ENCODE data around the gene DDX24. TPM values are rescaled to one million over a fixed set of nuclear protein-coding genes. Genes with fewer than 3 reads are reported as not detected.

DDX24 gene
- total and polyA plus RNA-seq, 2 of the 8 experiments (the other 6 are each of a cell fraction or from before 2014, with no cell fraction given): 89.0 to 201 TPM

DNA sequence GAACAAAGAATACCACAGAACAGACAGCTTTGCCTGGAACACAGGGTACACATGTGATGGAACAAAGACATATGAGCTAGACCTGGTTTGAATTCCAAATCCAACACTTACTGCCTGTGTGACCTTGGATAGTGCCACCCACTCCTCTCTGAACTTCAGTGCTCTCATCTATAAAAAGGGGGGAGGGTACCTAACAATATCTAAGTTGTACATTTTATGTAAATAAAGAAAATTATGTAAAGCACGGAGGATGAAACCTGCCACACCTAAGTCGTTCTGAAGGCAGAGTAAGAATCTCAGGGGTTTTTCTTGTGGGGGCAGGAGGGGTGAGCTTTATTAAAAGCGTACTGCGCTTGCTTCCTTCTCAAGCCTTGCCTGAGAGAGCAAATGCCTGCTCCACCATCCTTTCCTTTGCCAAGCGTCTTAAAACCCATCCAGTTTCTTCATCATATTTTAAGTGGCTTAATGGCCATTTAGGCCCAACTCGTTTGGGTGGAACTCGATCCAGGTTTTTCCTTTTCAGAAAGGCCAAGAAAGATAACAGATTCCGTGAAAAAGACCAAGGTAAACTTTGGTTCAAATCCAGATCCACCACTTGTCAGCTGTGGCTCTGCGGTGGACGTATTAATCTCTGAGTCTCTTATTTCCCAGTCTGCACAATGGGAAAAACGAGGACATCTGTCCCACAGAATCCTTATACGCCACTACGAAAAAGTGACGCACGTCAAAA is 946 bp downstream of the DDX24 start:
- no peak overlapping the region for H2BK20ac ChIP-seq (ENCODE audit: low read length)
- TF ChIP-seq SIN3A (conservative IDR thresholded peaks at IDR 0.05 in 1 of 2, IDR thresholded peaks at IDR 0.05 in 1 of 2; ENCODE audit: low read depth in 1 of 2, low read length in 2 of 2) (no peak), BCL11A (IDR thresholded peaks at IDR 0.05; ENCODE audit: low read depth in 2 of 2, low read length in 2 of 2) (no peak), ASH2L (IDR thresholded peaks at IDR 0.05; ENCODE audit: low read length) (no peak), RAD21 (IDR thresholded peaks at IDR 0.05 in 1 of 2, conservative IDR thresholded peaks at IDR 0.05 in 1 of 2; ENCODE audit: low read depth in 2 of 2, low read length in 2 of 2) (no peak), HDAC2 (IDR thresholded peaks at IDR 0.05; ENCODE audit: borderline replicate concordance in 1 of 2, low read depth in 2 of 2, low read length in 2 of 2) (no peak), KDM4A (IDR thresholded peaks at IDR 0.05; ENCODE audit: low read depth, low read length, severe bottlenecking) (no peak), SIX5 (IDR thresholded peaks at IDR 0.05; ENCODE audit: low read depth, low read length) (no peak), SRF (IDR thresholded peaks at IDR 0.05; ENCODE audit: low read depth, low read length) (no peak), HDAC6 (IDR thresholded peaks at IDR 0.05; ENCODE audit: low read depth, low read length) (no peak)
- TF ChIP-seq, protein P1, sequence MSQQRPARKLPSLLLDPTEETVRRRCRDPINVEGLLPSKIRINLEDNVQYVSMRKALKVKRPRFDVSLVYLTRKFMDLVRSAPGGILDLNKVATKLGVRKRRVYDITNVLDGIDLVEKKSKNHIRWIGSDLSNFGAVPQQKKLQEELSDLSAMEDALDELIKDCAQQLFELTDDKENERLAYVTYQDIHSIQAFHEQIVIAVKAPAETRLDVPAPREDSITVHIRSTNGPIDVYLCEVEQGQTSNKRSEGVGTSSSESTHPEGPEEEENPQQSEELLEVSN (IDR thresholded peaks at IDR 0.05): no peak

More for the DNA sequence above, 946 bp downstream of the DDX24 start:
- Histone ChIP-seq H3K23me2 (ENCODE audit: low read depth, low read length) (peaks cover 5% of the 10 kb centered on the region), H3K18ac (ENCODE audit: extremely low read depth, low read length) (no peak overlapping the region), H3K9ac (replicated peaks in 1 of 4; ENCODE audit: extremely low read depth in 1 of 4, low read depth in 3 of 4, low read length in 3 of 4) (peak overlapping the region in 3 of 4 experiments; percentile 73 to 81 (median 79); a peak in 6 of 7 replicates), H3K79me2 (ENCODE audit: control insufficient read depth in 1 of 2, insufficient read depth in 2 of 2, low read length in 2 of 2) (peaks cover 29 to 59% of the 10 kb centered on the region in 2 experiments), H4K20me1 (replicated peaks in 1 of 2; ENCODE audit: control insufficient read depth in 1 of 2, insufficient read depth in 2 of 2, low read length in 2 of 2) (peaks cover 10 to 14% of the 10 kb centered on the region in 2 experiments), H4K5ac (ENCODE audit: insufficient read length, low read depth, low read length) (no peak overlapping the region), H4K8ac (ENCODE audit: extremely low read depth, insufficient read depth, low read length) (no peak overlapping the region), H2AFZ (ENCODE audit: low read length) (no peak overlapping the region), H3K4ac (replicated peaks; ENCODE audit: insufficient read length, low read depth, low read length) (no peak overlapping the region), H3K79me1 (ENCODE audit: low read depth, low read length) (peaks cover 7% of the 10 kb centered on the region; the same call in 1 of the 2 replicates), H3K23ac (ENCODE audit: insufficient read length) (no peak overlapping the region), H3K4me3 (ENCODE audit: extremely low read depth in 1 of 4, insufficient read depth in 2 of 4, low read depth in 3 of 4, low read length in 4 of 4) (peak overlapping the region; percentile 86 to 93 (median 89)), H2BK12ac (ENCODE audit: low read depth, low read length) (no peak overlapping the region), H3K27ac (ENCODE audit: low read depth, low read length) (0 out of 2 replicates have a peak overlapping the region, but pooled peaks have one; percentile 19), H3K56ac (replicated peaks; ENCODE audit: insufficient read length, low read depth, low read length) (no peak overlapping the region), H3K36me3 (ENCODE audit: control insufficient read depth in 2 of 4, insufficient read depth in 4 of 4, low read length in 3 of 4) (peaks cover 7 to 32% (median 15%) of the 10 kb centered on the region in 4 experiments), H3K9me3 (ENCODE audit: insufficient read depth in 2 of 2, low read depth in 1 of 2, low read length in 1 of 2) (no peaks in the 10 kb centered on the region), H2AK5ac (ENCODE audit: low read depth, low read length) (no peak overlapping the region), H2BK15ac (ENCODE audit: low read length) (no peak overlapping the region), H2BK5ac (ENCODE audit: low read depth, low read length) (no peak overlapping the region), H4K91ac (replicated peaks; ENCODE audit: insufficient read length, low read length) (no peak overlapping the region), H3K4me1 (replicated peaks in 1 of 4; ENCODE audit: control insufficient read depth in 3 of 4, insufficient read depth in 4 of 4, low read length in 3 of 4) (peaks cover 0 to 12% (median 0%) of the 10 kb centered on the region in 4 experiments; a peak in 1 of 7 replicates), H3K14ac (ENCODE audit: insufficient read length) (no peak overlapping the region), H2BK120ac (replicated peaks; ENCODE audit: low read depth, low read length) (no peak overlapping the region), H3K27me3 (replicated peaks in 1 of 4; ENCODE audit: control insufficient read depth in 3 of 4, extremely low read depth in 1 of 4, insufficient read depth in 3 of 4, low read length in 3 of 4) (no peaks in the 10 kb centered on the region), H3K4me2 (ENCODE audit: insufficient read depth in 1 of 2, low read depth in 2 of 2, low read length in 2 of 2) (peak overlapping the region; percentile 85 to 99)
- no peak for FAIRE-seq
- DNase-seq (ENCODE audit: low read depth in 1 of 2, low spot score in 2 of 2): no peak
- 25% methylated on average over 15 of the region's 15 CpGs; no CpG with 5 or more reads in 1 of the 2 experiments for WGBS, 2 experiments (ENCODE audit: extremely low coverage in 1 of 2, insufficient coverage in 1 of 2, insufficient read length in 1 of 2, insufficient replicate concordance in 2 of 2, low coverage in 1 of 2, low lambda C conversion rate in 2 of 2, missing lambda C conversion rate in 1 of 2)
- ChIA-PET CTCF (ENCODE audit: partially characterized antibody) (interaction anchor here (0.7 to 3.1 kb wide), 6 partner anchors 28 to 228 kb away, joined by 3 to 12 read pairs (median 4); no protein-coding TSS in a partner anchor), POLR2A (ENCODE audit: partially characterized antibody) (interaction anchor here (0.9 to 1.3 kb wide), 2 partner anchors 10 to 21 kb away, joined by 4 read pairs; no protein-coding TSS in a partner anchor)
